Adrenal gland (tissue), 12 donors: ENCODE data around the gene MTX3. TPM values are rescaled to one million over a fixed set of nuclear protein-coding genes. Genes with fewer than 3 reads are reported as not detected.

Experiments
- DNase-seq, 7 donors: peaks; one replicate each; pipeline ENCODE4 v3.0.0-alpha.2; 2019 to 2020
- H3K27ac ChIP-seq, 5 donors: fragments of 200-600 bp; sonication (generic) in 4 of 5; 1 replicate in 3 of 5; 2 replicates in 2 of 5; pipeline versions ENCODE4 v1.5.1 to v1.8.0; 2016 to 2020; ENCODE audit warnings: mild to moderate bottlenecking in 1 of 5
- H3K27me3 ChIP-seq: fragments of 200-600 bp; 2 replicates; pipeline ENCODE4 v1.8.0; 2021
- H3K36me3 ChIP-seq, 2 donors: fragments of 200-600 bp; replicated peaks in 1 of 2; 1 replicate in 1 of 2; 2 replicates in 1 of 2; pipeline versions ENCODE4 v1.5.1 to v1.8.0; 2018 to 2022
- H3K4me1 ChIP-seq, 2 donors: fragments of 200-600 bp; replicated peaks in 1 of 2; 1 replicate in 1 of 2; 2 replicates in 1 of 2; pipeline versions ENCODE4 v1.5.1 to v1.8.0; 2018 to 2021
- H3K4me3 ChIP-seq, 4 donors: fragments of 200-600 bp; sonication (generic) in 3 of 4; one replicate each; pipeline ENCODE4 v1.5.1; 2016 to 2018
- H3K9me3 ChIP-seq, 3 donors: fragments of 200-600 bp; sonication (generic) in 1 of 3; replicated peaks in 1 of 3; 1 replicate in 2 of 3; 2 replicates in 1 of 3; pipeline versions ENCODE4 v1.5.1 to v1.8.0; 2016 to 2021
- POLR2A ChIP-seq, 2 donors: fragments of 450-650 bp; IDR thresholded peaks; one replicate each; pipeline ENCODE4 v1.6.1; 2017; ENCODE audit warnings: antibody characterized with exemption in 2 of 2, mild to moderate bottlenecking in 2 of 2, moderate library complexity in 1 of 2
- WGBS, 4 donors: extraction: QIAGEN DNeasy Blood & Tissue Kit in 2 of 4; methylation state at CpG; one replicate each; pipeline versions ENCODE4 v1.1.5 to v1.1.7; 2013 to 2017; 5-methylcytosine and 5-hydroxymethylcytosine counted together
- intact Hi-C, 2 donors: fragments of 100-400 bp; cut with DNase I; formaldehyde crosslinking; loops; one replicate each; pipeline versions ENCODE4 v1.14.1 to v1.15.0; 2022 to 2023
- polyA plus RNA-seq, 3 donors: library from polyadenylated mRNA; stranded (reverse); fragments of 200-250 nt in 2 of 3; fragments of 350-450 nt in 1 of 3; fragmentation: Illumina TruSeq in 1 of 3; extraction: RNeasy Lipid Tissue Mini Kit (QIAGEN cat#74804) in 1 of 3; gene quantifications; one replicate each; pipeline ENCODE4 v1.2.3, GENCODE V29; 2013 to 2014
- total RNA-seq, 9 donors: library from RNA; depleted of rRNA in 4 of 9; stranded (reverse); fragments of >200 nt in 4 of 9; fragments of 120-200 nt in 1 of 9; fragmentation: NEBNext Ultra II Directional in 1 of 9; extraction: Animal tissue kit (Norgen Biotek cat#: 25700) in 1 of 9; gene quantifications; one replicate each; pipeline versions ENCODE4 v1.1.0 to v1.2.4, GENCODE V29; 2013 to 2023
- TF ChIP-seq, protein P1 (sequence below), 6 experiments: fragments of 450-650 bp in 4 of 6; fragments of 200-600 bp in 2 of 6; sonication (generic) in 1 of 6; IDR thresholded peaks; 1 replicate in 5 of 6; 2 replicates in 1 of 6; pipeline versions ENCODE4 v1.5.1 to v1.8.0; 2016 to 2021; ENCODE audit warnings: antibody characterized with exemption in 6 of 6, mild to moderate bottlenecking in 2 of 6, moderate library complexity in 1 of 6
- donor health status: healthy with polysubstance abuse.
- donor health status: Bipolar disorder and iron deficiency.
- donor health status: DM: yes; HTN: yes; CAD: no.
- donor health status: DM: no; HTN: no; CAD: no.
- donor health status: DM: no; HTN: no; CAD: no.
- donor health status: DM: yes; HTN: yes; CAD: no.

MTX3 gene
- total and polyA plus RNA-seq, 12 donors, result 6.7 to 32.7 (median 18.8) TPM

DNA sequence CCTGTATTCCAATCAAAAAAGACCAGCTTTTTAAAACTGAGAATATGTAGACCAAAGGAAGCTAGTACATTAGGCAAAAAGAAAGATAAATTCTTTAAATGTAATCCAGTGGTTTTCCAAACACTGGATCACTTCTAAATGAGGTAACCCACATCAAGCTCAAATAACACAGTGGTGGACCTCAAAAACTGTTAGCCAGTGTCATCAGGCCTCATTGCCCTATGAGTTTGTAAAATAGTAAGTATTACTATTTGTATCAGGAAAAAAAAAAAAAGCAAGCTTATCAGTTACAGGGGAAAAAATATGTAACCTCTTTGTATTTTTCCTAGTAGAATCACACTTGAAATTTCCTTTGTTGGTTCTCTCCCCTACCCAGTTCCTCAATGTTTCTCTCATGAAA is 6.7 kb downstream of the MTX3 start:
- Histone ChIP-seq H3K36me3 (peaks cover 0 to 61% of the 10 kb centered on the region in 2 donors), H3K4me1 (peaks cover 0 to 3% of the 10 kb centered on the region in 2 donors)

GRCh38 chr5:79983618-79984017 is 7.4 kb downstream of the MTX3 start:
- intact Hi-C loops, result no loop called here
- no peak for TF ChIP-seq POLR2A (IDR thresholded peaks at IDR 0.05)
- TF ChIP-seq, protein P1, sequence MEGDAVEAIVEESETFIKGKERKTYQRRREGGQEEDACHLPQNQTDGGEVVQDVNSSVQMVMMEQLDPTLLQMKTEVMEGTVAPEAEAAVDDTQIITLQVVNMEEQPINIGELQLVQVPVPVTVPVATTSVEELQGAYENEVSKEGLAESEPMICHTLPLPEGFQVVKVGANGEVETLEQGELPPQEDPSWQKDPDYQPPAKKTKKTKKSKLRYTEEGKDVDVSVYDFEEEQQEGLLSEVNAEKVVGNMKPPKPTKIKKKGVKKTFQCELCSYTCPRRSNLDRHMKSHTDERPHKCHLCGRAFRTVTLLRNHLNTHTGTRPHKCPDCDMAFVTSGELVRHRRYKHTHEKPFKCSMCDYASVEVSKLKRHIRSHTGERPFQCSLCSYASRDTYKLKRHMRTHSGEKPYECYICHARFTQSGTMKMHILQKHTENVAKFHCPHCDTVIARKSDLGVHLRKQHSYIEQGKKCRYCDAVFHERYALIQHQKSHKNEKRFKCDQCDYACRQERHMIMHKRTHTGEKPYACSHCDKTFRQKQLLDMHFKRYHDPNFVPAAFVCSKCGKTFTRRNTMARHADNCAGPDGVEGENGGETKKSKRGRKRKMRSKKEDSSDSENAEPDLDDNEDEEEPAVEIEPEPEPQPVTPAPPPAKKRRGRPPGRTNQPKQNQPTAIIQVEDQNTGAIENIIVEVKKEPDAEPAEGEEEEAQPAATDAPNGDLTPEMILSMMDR (IDR thresholded peaks at IDR 0.05), result no peak
- H3K4me3 ChIP-seq, result no peak overlapping the region
- H3K27me3 ChIP-seq, result no peaks in the 10 kb centered on the region
- H3K4me1 ChIP-seq, result no peaks in the 10 kb centered on the region
- H3K36me3 ChIP-seq, result peaks cover 0 to 61% of the 10 kb centered on the region in 2 donors
- DNase-seq, result no peak
- H3K9me3 ChIP-seq, result no peaks in the 10 kb centered on the region
- H3K27ac ChIP-seq, result no peak overlapping the region
- whole genome bisulfite sequencing, 4 donors, result 93 to 95% (median 95%) methylated on average over 7 of the region's 7 CpGs

More for the DNA sequence above, 6.7 kb downstream of the MTX3 start:
- TF ChIP-seq POLR2A (IDR thresholded peaks at IDR 0.05), result no peak
- TF ChIP-seq, protein P1 (IDR thresholded peaks at IDR 0.05), result no peak
- no peak overlapping the region for H3K4me3 ChIP-seq
- intact Hi-C loops, result no loop called here
- H3K27ac ChIP-seq, result no peak overlapping the region
- no peak for DNase-seq
- no peaks in the 10 kb centered on the region for H3K9me3 ChIP-seq
- no peaks in the 10 kb centered on the region for H3K27me3 ChIP-seq

DNA sequence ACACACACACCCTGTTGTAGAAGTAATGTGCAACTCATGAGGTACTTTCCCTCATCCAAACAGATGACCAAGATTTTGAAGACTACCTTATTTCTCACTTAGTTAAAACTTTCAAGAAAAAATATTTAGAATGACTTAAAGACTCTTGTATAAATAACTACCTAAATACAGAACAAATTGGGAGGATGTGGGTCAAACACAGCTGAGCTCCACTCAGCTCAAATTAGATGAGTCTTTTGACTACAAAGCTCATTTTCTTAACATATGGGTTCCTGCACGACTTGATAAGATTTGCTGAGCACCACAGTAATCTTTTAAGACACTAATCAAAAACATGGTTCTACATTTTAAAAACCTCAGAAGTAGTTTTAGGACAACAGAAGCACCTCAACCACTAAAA is 8.9 kb downstream of the MTX3 start:
- no peak for DNase-seq
- intact Hi-C loops, result no loop called here

DNA sequence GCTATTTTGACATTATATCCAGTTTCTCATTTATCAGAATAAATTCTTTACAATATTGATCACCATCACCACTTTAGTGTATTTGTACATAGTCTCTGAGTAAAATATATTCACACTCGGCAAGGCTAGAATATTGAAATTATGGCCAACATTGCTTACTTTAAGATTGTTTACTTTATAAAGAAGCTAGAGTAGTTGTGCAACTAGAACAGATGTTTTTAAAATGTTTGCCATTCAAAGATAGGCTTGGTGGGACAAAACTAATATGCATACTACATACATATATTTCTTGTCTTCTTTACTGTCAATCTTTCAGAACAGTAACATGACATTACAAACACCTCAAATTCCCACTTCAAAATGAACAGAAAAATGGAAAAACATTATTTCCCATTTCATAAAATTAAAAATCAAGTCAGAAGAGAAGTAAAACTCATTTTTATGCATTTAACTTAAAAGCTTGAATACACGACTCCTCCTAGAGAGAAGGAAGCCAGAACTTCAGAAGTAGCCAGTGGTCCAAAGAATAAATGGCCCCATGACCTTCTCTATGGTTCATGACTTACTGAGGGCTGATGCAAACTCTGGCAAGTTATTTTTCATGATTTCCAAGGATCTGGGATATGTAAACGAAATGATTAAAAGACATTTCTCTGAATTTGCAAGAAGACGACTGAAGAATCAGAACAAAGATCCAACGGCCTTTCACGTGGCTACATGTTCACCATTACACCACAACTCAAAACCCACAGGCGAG is 14.1 kb downstream of the MTX3 start:
- Histone ChIP-seq H3K36me3 (peaks cover 0 to 30% of the 10 kb centered on the region in 2 donors), H3K27ac (no peak overlapping the region), H3K9me3 (no peaks in the 10 kb centered on the region), H3K4me3 (no peak overlapping the region), H3K27me3 (no peaks in the 10 kb centered on the region), H3K4me1 (no peaks in the 10 kb centered on the region)
- intact Hi-C loops, result no loop called here
- TF ChIP-seq, protein P1 (IDR thresholded peaks at IDR 0.05), result no peak
- TF ChIP-seq POLR2A (IDR thresholded peaks at IDR 0.05), result no peak
- no peak for DNase-seq
- 94 to 96% (median 95%) methylated on average over 7 of the region's 7 CpGs for WGBS, 4 donors

More for the DNA sequence above, 8.9 kb downstream of the MTX3 start:
- Histone ChIP-seq H3K4me1 (no peaks in the 10 kb centered on the region), H3K27me3 (no peaks in the 10 kb centered on the region), H3K4me3 (no peak overlapping the region), H3K9me3 (no peaks in the 10 kb centered on the region), H3K36me3 (peaks cover 0 to 60% of the 10 kb centered on the region in 2 donors), H3K27ac (no peak overlapping the region)
- WGBS, 4 donors, result 66 to 82% (median 70%) methylated on average over 1 of the region's 1 CpG
- no peak for TF ChIP-seq POLR2A (IDR thresholded peaks at IDR 0.05)
- TF ChIP-seq, protein P1 (IDR thresholded peaks at IDR 0.05), result no peak
